H1 (cell line): ENCODE measurements around the gene WDR81. TPM values are rescaled to one million over a fixed set of nuclear protein-coding genes. Genes with fewer than 3 reads are reported as not detected.

Experiments
- CTCF ChIA-PET: fragments of 300-600 bp; sonication (Branson Sonifier 250); formaldehyde crosslinking; loops from one replicate; lab custom pipeline; 2021; ENCODE audit not compliant: partially characterized antibody; lab: Charles Lee
- POLR2A ChIA-PET: fragments of 300-600 bp; sonication (Branson Sonifier 250); formaldehyde crosslinking; loops from one replicate; lab custom pipeline; 2021; ENCODE audit warnings: inconsistent platforms; ENCODE audit not compliant: partially characterized antibody; lab: Charles Lee
- DNase-seq, 2 experiments: peaks; one replicate each; pipeline versions ENCODE4 v3.0.0 to v3.0.0-alpha.2; 2010 to 2022; ENCODE audit warnings: low spot score in 2 of 2, low read depth in 1 of 2, mixed read lengths in 1 of 2
- FAIRE-seq: peaks from 2 replicates; lab custom pipeline; 2011; peaks lifted over from hg19 to GRCh38; lab: Jason Lieb, UNC
- H2AFZ ChIP-seq: 2 replicates; pipeline ENCODE4 v1.8.1; 2012; ENCODE audit warnings: low read length, inconsistent platforms
- H2AK5ac ChIP-seq: 2 replicates; pipeline ENCODE4 v1.6.1; 2013; ENCODE audit warnings: low read depth, low read length
- H2BK120ac ChIP-seq: replicated peaks from 2 replicates; pipeline ENCODE3; 2013; ENCODE audit warnings: low read depth, low read length, inconsistent platforms
- H2BK12ac ChIP-seq: 2 replicates; pipeline ENCODE4 v1.6.1; 2013; ENCODE audit warnings: low read depth, low read length
- H2BK15ac ChIP-seq: 2 replicates; pipeline ENCODE4 v1.6.1; 2013; ENCODE audit warnings: low read length
- H2BK20ac ChIP-seq: 2 replicates; pipeline ENCODE4 v1.6.1; 2013; ENCODE audit warnings: low read length
- H2BK5ac ChIP-seq: 2 replicates; pipeline ENCODE4 v1.6.1; 2013; ENCODE audit warnings: low read depth, low read length
- H3K14ac ChIP-seq: 2 replicates; pipeline ENCODE4 v1.6.1; 2013; ENCODE audit warnings: inconsistent platforms; ENCODE audit not compliant: insufficient read length
- H3K18ac ChIP-seq: 2 replicates; pipeline ENCODE4 v1.6.1; 2013; ENCODE audit warnings: low read length; ENCODE audit errors: extremely low read depth
- H3K23ac ChIP-seq: 2 replicates; pipeline ENCODE4 v1.6.1; 2013; ENCODE audit warnings: inconsistent platforms; ENCODE audit not compliant: insufficient read length
- H3K23me2 ChIP-seq: 2 replicates; pipeline ENCODE4 v1.6.1; 2013; ENCODE audit warnings: low read depth, low read length
- H3K27ac ChIP-seq: 2 replicates; pipeline ENCODE4 v1.6.1; 2011; ENCODE audit warnings: low read depth, low read length, inconsistent platforms
- H3K27me3 ChIP-seq, 4 experiments: replicated peaks in 1 of 4; 1 replicate in 1 of 4; 2 replicates in 3 of 4; pipeline versions ENCODE4 v1.6.1 to v1.8.1; 2011 to 2013; ENCODE audit warnings: low read length in 3 of 4, mild to moderate bottlenecking in 3 of 4, inconsistent platforms in 2 of 4, mixed read lengths in 2 of 4, moderate library complexity in 1 of 4; ENCODE audit not compliant: control insufficient read depth in 3 of 4, insufficient read depth in 3 of 4; ENCODE audit errors: extremely low read depth in 1 of 4
- H3K36me3 ChIP-seq, 4 experiments: 2 replicates each; pipeline versions ENCODE4 v1.6.1 to v1.8.1; 2011 to 2013; ENCODE audit warnings: mild to moderate bottlenecking in 4 of 4, low read length in 3 of 4, moderate library complexity in 2 of 4, control low read depth in 1 of 4, inconsistent platforms in 1 of 4; ENCODE audit not compliant: insufficient read depth in 4 of 4, control insufficient read depth in 2 of 4
- H3K4ac ChIP-seq: replicated peaks from 2 replicates; pipeline ENCODE3; 2013; ENCODE audit warnings: low read length, low read depth, mixed read lengths, inconsistent platforms; ENCODE audit not compliant: insufficient read length
- H3K4me1 ChIP-seq, 4 experiments: replicated peaks in 1 of 4; 1 replicate in 1 of 4; 2 replicates in 3 of 4; pipeline versions ENCODE4 v1.6.1 to v1.8.1; 2011 to 2013; ENCODE audit warnings: low read length in 3 of 4, inconsistent platforms in 2 of 4, mixed read lengths in 1 of 4; ENCODE audit not compliant: insufficient read depth in 4 of 4, control insufficient read depth in 3 of 4
- H3K4me2 ChIP-seq, 2 experiments: 2 replicates each; pipeline versions ENCODE4 v1.6.1 to v1.8.1; 2011 to 2013; ENCODE audit warnings: low read depth in 2 of 2, low read length in 2 of 2, control low read depth in 1 of 2, inconsistent platforms in 1 of 2, mild to moderate bottlenecking in 1 of 2; ENCODE audit not compliant: insufficient read depth in 1 of 2
- H3K4me3 ChIP-seq, 4 experiments: fragments of 200-600, 300-600 bp in 1 of 4; sonication (generic), shearing (Covaris generic), sonication (Bioruptor Twin) in 1 of 4; 2 replicates each; pipeline versions ENCODE4 v1.5.1 to v1.8.1; 2011 to 2016; ENCODE audit warnings: low read length in 4 of 4, low read depth in 3 of 4, control low read depth in 2 of 4, inconsistent platforms in 2 of 4, mild to moderate bottlenecking in 2 of 4, mixed read lengths in 1 of 4, moderate library complexity in 1 of 4; ENCODE audit not compliant: insufficient read depth in 2 of 4; ENCODE audit errors: extremely low read depth in 1 of 4
- H3K56ac ChIP-seq: replicated peaks from 2 replicates; pipeline ENCODE3; 2013; ENCODE audit warnings: low read depth, mild to moderate bottlenecking, mixed read lengths, low read length, inconsistent platforms; ENCODE audit not compliant: insufficient read length
- H3K79me1 ChIP-seq: 2 replicates; pipeline ENCODE4 v1.6.1; 2013; ENCODE audit warnings: low read depth, low read length, control low read depth
- H3K79me2 ChIP-seq, 2 experiments: 2 replicates each; pipeline versions ENCODE4 v1.6.1 to v1.8.1; 2012 to 2013; ENCODE audit warnings: low read length in 2 of 2, mild to moderate bottlenecking in 2 of 2, inconsistent platforms in 1 of 2; ENCODE audit not compliant: insufficient read depth in 2 of 2, control insufficient read depth in 1 of 2
- H3K9ac ChIP-seq, 4 experiments: replicated peaks in 1 of 4; 1 replicate in 1 of 4; 2 replicates in 3 of 4; pipeline versions ENCODE4 v1.6.1 to v1.8.1; 2011 to 2013; ENCODE audit warnings: low read depth in 3 of 4, low read length in 3 of 4, control low read depth in 2 of 4, mild to moderate bottlenecking in 2 of 4, moderate library complexity in 2 of 4, inconsistent platforms in 1 of 4; ENCODE audit errors: extremely low read depth in 1 of 4
- H3K9me3 ChIP-seq, 2 experiments: 2 replicates each; pipeline versions ENCODE4 v1.6.1 to v1.8.1; 2012 to 2013; ENCODE audit warnings: mild to moderate bottlenecking in 2 of 2, moderate library complexity in 2 of 2, control low read depth in 1 of 2, inconsistent platforms in 1 of 2, low read depth in 1 of 2, low read length in 1 of 2, mixed read lengths in 1 of 2; ENCODE audit not compliant: insufficient read depth in 2 of 2
- H4K20me1 ChIP-seq, 2 experiments: replicated peaks in 1 of 2; 2 replicates each; pipeline versions ENCODE3 to v1.8.1; 2011 to 2013; ENCODE audit warnings: inconsistent platforms in 2 of 2, low read length in 2 of 2, mild to moderate bottlenecking in 1 of 2; ENCODE audit not compliant: insufficient read depth in 2 of 2, control insufficient read depth in 1 of 2
- H4K5ac ChIP-seq: 2 replicates; pipeline ENCODE4 v1.6.1; 2013; ENCODE audit warnings: low read length, low read depth, mixed read lengths, inconsistent platforms; ENCODE audit not compliant: insufficient read length
- H4K8ac ChIP-seq: 2 replicates; pipeline ENCODE4 v1.8.0; 2013; ENCODE audit warnings: mild to moderate bottlenecking, moderate library complexity, low read length, inconsistent platforms; ENCODE audit not compliant: insufficient read depth; ENCODE audit errors: extremely low read depth
- H4K91ac ChIP-seq: replicated peaks from 2 replicates; pipeline ENCODE3; 2013; ENCODE audit warnings: low read length, mixed read lengths, inconsistent platforms; ENCODE audit not compliant: insufficient read length
- E2F6 ChIP-seq: IDR thresholded peaks from 2 replicates; pipeline ENCODE4 v1.6.1; 2012; ENCODE audit warnings: inconsistent platforms
- KDM4A ChIP-seq: IDR thresholded peaks from one replicate; pipeline ENCODE4 v1.7.1; 2012; ENCODE audit warnings: low read depth, mild to moderate bottlenecking, moderate library complexity, low read length, inconsistent platforms; ENCODE audit not compliant: severe bottlenecking
- KDM5A ChIP-seq: fragments of 200-600 bp; IDR thresholded peaks from 2 replicates; pipeline ENCODE4 v1.7.1; 2012; ENCODE audit warnings: mild to moderate bottlenecking, low read length, inconsistent platforms, mixed read lengths
- NRF1 ChIP-seq: IDR thresholded peaks from 2 replicates; pipeline ENCODE4 v1.6.1; 2011; ENCODE audit warnings: mild to moderate bottlenecking, low read depth, low read length, improper control_type of control experiment
- RAD21 ChIP-seq, 2 experiments: IDR thresholded peaks in 1 of 2; conservative IDR thresholded peaks in 1 of 2; 2 replicates each; pipeline ENCODE4 v1.6.1; 2011; ENCODE audit warnings: low read depth in 2 of 2, low read length in 2 of 2, improper control_type of control experiment in 1 of 2, inconsistent platforms in 1 of 2, mild to moderate bottlenecking in 1 of 2, moderate library complexity in 1 of 2
- SIRT6 ChIP-seq: IDR thresholded peaks from one replicate; pipeline ENCODE4 v1.7.1; 2012; ENCODE audit warnings: low read length, inconsistent platforms
- SIX5 ChIP-seq: IDR thresholded peaks from 2 replicates; pipeline ENCODE4 v1.6.1; 2011; ENCODE audit warnings: mild to moderate bottlenecking, low read depth, low read length
- TAF7 ChIP-seq: optimal IDR thresholded peaks from 2 replicates; pipeline ENCODE3; 2011; ENCODE audit warnings: low read depth, mild to moderate bottlenecking, inconsistent platforms, low read length, moderate library complexity, borderline replicate concordance
- ZNF274 ChIP-seq: IDR thresholded peaks from 2 replicates; pipeline ENCODE4 v1.7.0; 2012; ENCODE audit warnings: low read length, borderline replicate concordance; ENCODE audit errors: extremely low read depth
- WGBS, 2 experiments: shearing (Covaris generic) in 1 of 2; methylation state at CpG; one replicate each; pipeline versions ENCODE4 v1.1.6 to v1.1.7; 2013 to 2015; ENCODE audit warnings: low lambda C conversion rate in 2 of 2, mixed read lengths in 2 of 2, inconsistent platforms in 1 of 2, low coverage in 1 of 2, missing lambda C conversion rate in 1 of 2; ENCODE audit not compliant: insufficient replicate concordance in 2 of 2, insufficient coverage in 1 of 2, insufficient read length in 1 of 2; ENCODE audit errors: extremely low coverage in 1 of 2, missing lambda C conversion rate in 1 of 2; 5-methylcytosine and 5-hydroxymethylcytosine counted together
- polyA plus RNA-seq, 7 experiments: library from polyadenylated mRNA; depleted of rRNA in 3 of 7; stranded (reverse) in 5 of 7; unstranded in 2 of 7; fragments of >200 nt in 5 of 7; fragments of 200-250 nt in 2 of 7; gene quantifications; 1 replicate in 5 of 7; 2 replicates in 1 of 7; 4 replicates in 1 of 7; pipeline versions ENCODE4 v1.2.1 to v1.2.3, GENCODE V29; 2011 to 2013; ENCODE audit warnings: missing spikeins in 2 of 7, mixed read lengths in 2 of 7
- total RNA-seq: library from RNA; stranded (reverse); fragmentation: NEBNext Ultra II Directional; extraction: Animal tissue kit (Norgen Biotek cat#: 25700); gene quantifications from 2 replicates; pipeline ENCODE4 v1.2.1, GENCODE V29; 2021

The WDR81 gene
- total and polyA plus RNA-seq, 2 of the 8 experiments (the other 6 are each of a cell fraction or from before 2014, with no cell fraction given), result 9.1 to 12.3 TPM

DNA sequence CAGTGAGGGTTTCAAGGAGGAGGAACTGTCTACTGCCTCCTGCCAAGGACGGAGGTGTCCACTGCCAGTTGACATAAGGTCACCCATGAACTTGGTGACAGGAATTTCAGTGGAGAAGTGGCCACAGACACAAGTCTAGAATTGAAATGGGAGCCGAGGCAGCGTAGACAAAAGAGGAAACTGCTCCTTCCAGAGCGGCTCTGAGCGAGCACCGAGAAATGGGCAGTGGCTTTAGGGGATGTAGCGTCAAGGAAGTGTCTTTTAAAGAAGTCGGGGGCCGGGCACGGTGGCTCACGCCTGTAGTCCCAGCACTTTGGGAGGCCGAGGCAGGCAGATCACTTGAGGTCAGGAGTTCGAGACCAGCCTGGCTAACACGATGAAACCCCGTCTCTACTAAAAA, 34.3 kb downstream of the WDR81 start:
- Histone ChIP-seq H4K20me1 (no peaks in the 10 kb centered on the region), H4K91ac (no peak overlapping the region), H3K4me2 (no peak overlapping the region), H2BK5ac (no peak overlapping the region), H3K56ac (no peak overlapping the region), H3K9me3 (no peaks in the 10 kb centered on the region), H3K27me3 (no peaks in the 10 kb centered on the region; a peak in 2 of 7 replicates), H4K8ac (0 out of 2 replicates have a peak overlapping the region, but pooled peaks have one; percentile 57), H3K9ac (no peak overlapping the region), H3K4me3 (no peak overlapping the region), H3K23ac (no peak overlapping the region), H3K36me3 (no peaks in the 10 kb centered on the region), H2BK120ac (no peak overlapping the region), H3K23me2 (peaks cover 9% of the 10 kb centered on the region; the same call in 1 of the 2 replicates), H2AK5ac (no peak overlapping the region), H3K4me1 (peaks cover 0 to 31% (median 24%) of the 10 kb centered on the region in 4 experiments; a peak in 6 of 7 replicates), H2BK20ac (no peak overlapping the region), H3K27ac (no peak overlapping the region), H2BK15ac (no peak overlapping the region), H3K79me1 (no peaks in the 10 kb centered on the region), H3K14ac (no peak overlapping the region), H2BK12ac (0 out of 2 replicates have a peak overlapping the region, but pooled peaks have one; percentile 27), H3K79me2 (no peaks in the 10 kb centered on the region), H2AFZ (no peak overlapping the region), H3K4ac (no peak overlapping the region), H3K18ac (no peak overlapping the region), H4K5ac (no peak overlapping the region)
- FAIRE-seq, result no peak
- ChIA-PET CTCF (no interaction called here), POLR2A (no interaction called here)
- TF ChIP-seq E2F6, result no peak
- TF ChIP-seq ZNF274, result no peak
- no peak for TF ChIP-seq RAD21 (IDR thresholded peaks at IDR 0.05 in 1 of 2, conservative IDR thresholded peaks at IDR 0.05 in 1 of 2; ENCODE audit: low read depth in 2 of 2, low read length in 2 of 2)
- TF ChIP-seq TAF7, result no peak
- no peak for TF ChIP-seq KDM5A
- no peak for TF ChIP-seq SIRT6
- TF ChIP-seq NRF1, result no peak
- TF ChIP-seq SIX5, result no peak
- TF ChIP-seq KDM4A, result no peak
- WGBS, 2 experiments, result 94% methylated on average over 15 of the region's 15 CpGs; no CpG with 5 or more reads in 1 of the 2 experiments
- no peak for DNase-seq
